ENCODE measurements around the gene OR8B2.

DNA sequence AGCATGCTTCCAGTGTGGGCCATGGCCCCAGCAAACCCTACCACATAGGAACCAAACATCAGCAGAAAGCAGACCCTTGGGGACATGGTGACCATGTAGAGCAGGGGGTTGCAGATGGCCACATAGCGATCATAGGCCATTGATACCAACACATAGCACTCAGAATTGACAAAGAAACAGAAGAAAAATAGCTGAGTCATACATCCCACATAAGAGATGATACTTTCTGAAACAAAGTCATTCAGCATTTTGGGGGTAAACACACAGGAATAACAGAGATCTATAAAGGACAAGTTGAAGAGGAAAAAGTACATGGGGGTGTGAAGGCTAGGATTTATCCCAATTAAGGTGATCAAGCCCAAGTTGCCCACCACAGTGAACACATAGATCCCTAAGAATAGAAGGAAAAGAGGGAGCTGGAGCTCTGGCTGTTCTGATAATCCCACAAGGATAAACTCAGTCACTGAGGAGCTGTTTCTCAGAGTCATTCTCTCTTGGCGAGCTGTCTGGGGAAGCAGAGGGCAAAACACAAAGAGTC is 40.2 kb upstream of the OR8B2 start, which contains the start of gene OR8B4:
- no peak for TF ChIP-seq POLR2A (IDR thresholded peaks at IDR 0.05; ENCODE audit: low read length)
- no peak for TF ChIP-seq GATA1 (IDR thresholded peaks at IDR 0.05; ENCODE audit: low read depth, low read length)

All from erythroblast (primary cell).